Endodermal cell (in vitro differentiated cells): ENCODE measurements around the gene S100B. TPM values are rescaled to one million over a fixed set of nuclear protein-coding genes. Genes with fewer than 3 reads are reported as not detected.

ENCODE experiments used
- DNase-seq: peaks from one replicate; pipeline ENCODE4 v3.0.0-alpha.2; 2017
- H3K27ac ChIP-seq: 2 replicates; pipeline ENCODE4 v1.5.1; 2013; ENCODE audit warnings: mild to moderate bottlenecking, low read depth, low read length, moderate library complexity
- H3K27me3 ChIP-seq: 2 replicates; pipeline ENCODE4 v1.6.1; 2013; ENCODE audit warnings: mild to moderate bottlenecking, low read length, moderate library complexity; ENCODE audit not compliant: insufficient read depth, control insufficient read depth, poor library complexity, severe bottlenecking
- H3K36me3 ChIP-seq: 2 replicates; pipeline ENCODE4 v1.7.0; 2013; ENCODE audit warnings: mild to moderate bottlenecking, low read length, moderate library complexity; ENCODE audit not compliant: control insufficient read depth, insufficient read depth
- H3K4me1 ChIP-seq: one replicate; pipeline ENCODE4 v1.7.0; 2013; ENCODE audit warnings: low read length; ENCODE audit not compliant: control insufficient read depth, insufficient read depth
- H3K4me3 ChIP-seq: 2 replicates; pipeline ENCODE4 v1.5.1; 2013; ENCODE audit warnings: mild to moderate bottlenecking, low read length, moderate library complexity
- H3K9ac ChIP-seq: 2 replicates; pipeline ENCODE4 v1.6.1; 2013; ENCODE audit warnings: mild to moderate bottlenecking, low read length, moderate library complexity; ENCODE audit not compliant: poor library complexity, severe bottlenecking; ENCODE audit errors: extremely low read depth
- H3K9me3 ChIP-seq: 2 replicates; pipeline ENCODE4 v1.6.1; 2013; ENCODE audit warnings: mild to moderate bottlenecking, low read length, moderate library complexity; ENCODE audit not compliant: control insufficient read depth
- H3K27ac Mint-ChIP-seq: 2 replicates; pipeline ENCODE4 v1.8.0; 2020; ENCODE audit warnings: mixed read lengths
- H3K27me3 Mint-ChIP-seq: 2 replicates; pipeline ENCODE4 v1.8.0; 2021; ENCODE audit warnings: mild to moderate bottlenecking, mixed read lengths; ENCODE audit not compliant: insufficient read depth
- H3K36me3 Mint-ChIP-seq: 2 replicates; pipeline ENCODE4 v1.8.0; 2020; ENCODE audit warnings: low read depth, mixed read lengths
- H3K4me1 Mint-ChIP-seq: 2 replicates; pipeline ENCODE4 v1.8.0; 2020; ENCODE audit warnings: mixed read lengths
- H3K4me3 Mint-ChIP-seq: 2 replicates; pipeline ENCODE4 v1.8.0; 2020; ENCODE audit warnings: mild to moderate bottlenecking, moderate library complexity, mixed read lengths
- H3K9me3 Mint-ChIP-seq: 2 replicates; pipeline ENCODE4 v1.8.0; 2020; ENCODE audit warnings: mild to moderate bottlenecking, mixed read lengths
- WGBS, 2 experiments: methylation state at CpG; one replicate each; pipeline versions ENCODE4 v1.1.5 to v1.1.7; 2013; ENCODE audit warnings: missing lambda C conversion rate in 2 of 2, mixed read lengths in 1 of 2; ENCODE audit not compliant: insufficient coverage in 1 of 2, insufficient read length in 1 of 2; 5-methylcytosine and 5-hydroxymethylcytosine counted together
- total RNA-seq, 2 donors: library from RNA; stranded (reverse); fragmentation: NEBNext Ultra II Directional in 1 of 2; extraction: Animal tissue kit (Norgen Biotek cat#: 25700) in 1 of 2; gene quantifications; 2 replicates in 1 of 2; 3 replicates in 1 of 2; pipeline ENCODE4 v1.2.1, GENCODE V29; 2021
- TF ChIP-seq, protein P1 (sequence below): fragments of 200-600 bp; sonication (generic); conservative IDR thresholded peaks from 2 replicates; pipeline ENCODE4 v1.5.0; 2021; ENCODE audit warnings: antibody characterized with exemption, mild to moderate bottlenecking

The S100B gene
- total RNA-seq, 2 donors from 2014 or later, result not detected

DNA sequence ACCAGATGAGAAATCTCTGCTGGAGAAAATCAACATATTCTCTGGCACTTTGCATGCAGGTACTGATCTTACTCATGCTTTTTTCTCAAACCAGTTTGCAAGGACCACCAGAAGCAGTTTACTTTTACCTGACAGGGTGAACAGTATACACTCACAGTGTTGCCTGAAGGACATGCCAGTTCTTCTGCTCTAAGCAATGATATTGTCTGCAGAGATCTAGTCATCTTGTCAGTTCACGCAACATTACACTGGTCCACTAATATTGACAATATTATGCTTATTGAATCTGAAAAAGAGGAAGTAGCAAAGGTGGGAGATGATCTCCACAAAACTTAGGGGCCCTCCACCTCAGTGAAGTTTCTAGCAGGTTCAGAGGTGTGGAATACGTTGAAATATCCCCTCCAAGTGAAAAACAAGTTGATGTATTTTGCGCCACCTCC lies 3.8 kb upstream of the S100B start:
- Histone ChIP-seq H3K4me1 (no peaks in the 10 kb centered on the region), H3K9me3 (no peaks in the 10 kb centered on the region), H3K27ac (no peak overlapping the region), H3K9ac (no peak overlapping the region), H3K4me3 (no peak overlapping the region), H3K27me3 (no peaks in the 10 kb centered on the region), H3K36me3 (no peaks in the 10 kb centered on the region)
- H3K27me3 Mint-ChIP-seq, result peaks cover 14% of the 10 kb centered on the region
- TF ChIP-seq, protein P1, sequence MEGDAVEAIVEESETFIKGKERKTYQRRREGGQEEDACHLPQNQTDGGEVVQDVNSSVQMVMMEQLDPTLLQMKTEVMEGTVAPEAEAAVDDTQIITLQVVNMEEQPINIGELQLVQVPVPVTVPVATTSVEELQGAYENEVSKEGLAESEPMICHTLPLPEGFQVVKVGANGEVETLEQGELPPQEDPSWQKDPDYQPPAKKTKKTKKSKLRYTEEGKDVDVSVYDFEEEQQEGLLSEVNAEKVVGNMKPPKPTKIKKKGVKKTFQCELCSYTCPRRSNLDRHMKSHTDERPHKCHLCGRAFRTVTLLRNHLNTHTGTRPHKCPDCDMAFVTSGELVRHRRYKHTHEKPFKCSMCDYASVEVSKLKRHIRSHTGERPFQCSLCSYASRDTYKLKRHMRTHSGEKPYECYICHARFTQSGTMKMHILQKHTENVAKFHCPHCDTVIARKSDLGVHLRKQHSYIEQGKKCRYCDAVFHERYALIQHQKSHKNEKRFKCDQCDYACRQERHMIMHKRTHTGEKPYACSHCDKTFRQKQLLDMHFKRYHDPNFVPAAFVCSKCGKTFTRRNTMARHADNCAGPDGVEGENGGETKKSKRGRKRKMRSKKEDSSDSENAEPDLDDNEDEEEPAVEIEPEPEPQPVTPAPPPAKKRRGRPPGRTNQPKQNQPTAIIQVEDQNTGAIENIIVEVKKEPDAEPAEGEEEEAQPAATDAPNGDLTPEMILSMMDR, result no peak
- DNase-seq, result no peak
- H3K9me3 Mint-ChIP-seq, result peaks cover 12% of the 10 kb centered on the region
- no peaks in the 10 kb centered on the region for H3K36me3 Mint-ChIP-seq
- no peak overlapping the region for H3K4me3 Mint-ChIP-seq
- no peaks in the 10 kb centered on the region for H3K4me1 Mint-ChIP-seq
- WGBS, 2 experiments, result 90 to 100% methylated on average over 2 to 3 of the region's 3 CpGs
- no peak overlapping the region for H3K27ac Mint-ChIP-seq

DNA sequence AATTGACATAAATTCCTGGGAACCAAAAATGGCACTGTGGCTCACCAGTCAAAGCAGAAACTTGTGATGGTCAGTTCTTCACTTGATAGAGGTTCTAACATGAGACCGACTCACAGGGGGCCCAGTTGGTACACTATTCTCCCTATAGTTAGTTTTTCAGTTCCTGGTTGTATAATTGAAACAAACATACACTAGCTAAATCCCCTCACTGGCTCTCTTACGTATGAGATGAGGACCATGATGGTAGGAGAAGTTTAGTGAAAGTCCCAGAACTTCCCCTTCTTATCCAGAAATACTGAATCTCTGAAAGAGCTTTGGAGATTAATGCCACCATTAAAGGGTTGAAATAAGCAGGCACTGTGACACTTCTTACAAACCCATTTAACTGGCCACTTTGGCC lies 2.8 kb upstream of the S100B start:
- Histone ChIP-seq H3K36me3 (no peaks in the 10 kb centered on the region), H3K9ac (no peak overlapping the region), H3K27ac (no peak overlapping the region), H3K27me3 (no peaks in the 10 kb centered on the region), H3K9me3 (no peaks in the 10 kb centered on the region), H3K4me1 (no peaks in the 10 kb centered on the region), H3K4me3 (no peak overlapping the region)
- no peak overlapping the region for H3K4me3 Mint-ChIP-seq
- H3K9me3 Mint-ChIP-seq, result peaks cover 9% of the 10 kb centered on the region
- TF ChIP-seq, protein P1, result no peak
- DNase-seq, result no peak
- H3K4me1 Mint-ChIP-seq, result peaks cover 2% of the 10 kb centered on the region
- H3K36me3 Mint-ChIP-seq, result no peaks in the 10 kb centered on the region
- no peak overlapping the region for H3K27ac Mint-ChIP-seq
- peaks cover 15% of the 10 kb centered on the region for H3K27me3 Mint-ChIP-seq
- WGBS, 2 experiments, result 100% methylated on average over 1 of the region's 2 CpGs; no CpG with 5 or more reads in 1 of the 2 experiments

DNA sequence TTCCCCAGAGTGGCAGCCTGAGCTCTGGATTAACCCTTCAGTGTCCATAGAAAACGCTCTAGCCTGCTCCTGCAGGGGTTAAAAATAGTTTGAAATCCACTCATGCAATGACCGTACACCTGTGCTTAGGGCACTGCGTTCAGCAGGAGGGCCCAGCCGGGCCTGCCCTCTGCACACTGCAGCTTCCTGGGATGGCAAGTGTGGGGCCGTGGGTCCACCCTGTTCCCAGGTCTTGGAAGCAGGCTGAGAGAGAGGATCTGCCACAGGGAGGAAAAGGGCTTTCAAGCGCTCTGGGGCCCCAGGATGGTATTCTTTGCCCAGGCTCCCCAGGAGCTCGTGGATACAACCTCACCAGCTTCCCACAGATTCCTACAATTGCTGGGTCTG lies 1.5 kb upstream of the S100B start:
- DNase-seq, result no peak
- Histone ChIP-seq H3K9me3 (no peaks in the 10 kb centered on the region), H3K27me3 (no peaks in the 10 kb centered on the region), H3K4me1 (peaks cover 3% of the 10 kb centered on the region), H3K4me3 (no peak overlapping the region), H3K9ac (no peak overlapping the region), H3K36me3 (no peaks in the 10 kb centered on the region), H3K27ac (no peak overlapping the region)
- peaks cover 2% of the 10 kb centered on the region for H3K4me1 Mint-ChIP-seq
- peaks cover 15% of the 10 kb centered on the region for H3K27me3 Mint-ChIP-seq
- H3K36me3 Mint-ChIP-seq, result no peaks in the 10 kb centered on the region
- no peak overlapping the region for H3K4me3 Mint-ChIP-seq
- WGBS, 2 experiments, result 87 to 89% methylated on average over 5 to 7 of the region's 7 CpGs
- H3K9me3 Mint-ChIP-seq, result peaks cover 9% of the 10 kb centered on the region
- TF ChIP-seq, protein P1, result no peak
- no peak overlapping the region for H3K27ac Mint-ChIP-seq
